LHCN-M2 (cell line): ENCODE measurements around the gene PIGU. TPM values are rescaled to one million over a fixed set of nuclear protein-coding genes. Genes with fewer than 3 reads are reported as not detected.
A peak's percentile ranks its signal among the peaks of the same experiment; 100 is the strongest.
"Not testable (repeated sequence)": the region's sequence is repeated elsewhere in the genome, so short reads cannot be mapped to it uniquely, and the experiment has no call there.

ENCODE experiments used
- DNase-seq: peaks from one replicate; pipeline ENCODE4 v3.0.0-alpha.2; 2012; ENCODE audit warnings: low read depth
- total RNA-seq: library from RNA; depleted of rRNA; stranded (reverse); fragments of >200 nt; gene quantifications from 2 replicates; pipeline ENCODE4 v1.2.3, GENCODE V29; 2014

Gene PIGU
- total RNA-seq, 1 experiment from 2014 or later = 23.8 TPM

- DNase-seq = no peak
These were observed 30.3 kb upstream of the PIGU start for GRCh38 chr20:34706912-34707784.

GRCh38 chr20:34706302-34706875 is 29.5 kb upstream of the PIGU start:
- DNase-seq = no peak

DNA sequence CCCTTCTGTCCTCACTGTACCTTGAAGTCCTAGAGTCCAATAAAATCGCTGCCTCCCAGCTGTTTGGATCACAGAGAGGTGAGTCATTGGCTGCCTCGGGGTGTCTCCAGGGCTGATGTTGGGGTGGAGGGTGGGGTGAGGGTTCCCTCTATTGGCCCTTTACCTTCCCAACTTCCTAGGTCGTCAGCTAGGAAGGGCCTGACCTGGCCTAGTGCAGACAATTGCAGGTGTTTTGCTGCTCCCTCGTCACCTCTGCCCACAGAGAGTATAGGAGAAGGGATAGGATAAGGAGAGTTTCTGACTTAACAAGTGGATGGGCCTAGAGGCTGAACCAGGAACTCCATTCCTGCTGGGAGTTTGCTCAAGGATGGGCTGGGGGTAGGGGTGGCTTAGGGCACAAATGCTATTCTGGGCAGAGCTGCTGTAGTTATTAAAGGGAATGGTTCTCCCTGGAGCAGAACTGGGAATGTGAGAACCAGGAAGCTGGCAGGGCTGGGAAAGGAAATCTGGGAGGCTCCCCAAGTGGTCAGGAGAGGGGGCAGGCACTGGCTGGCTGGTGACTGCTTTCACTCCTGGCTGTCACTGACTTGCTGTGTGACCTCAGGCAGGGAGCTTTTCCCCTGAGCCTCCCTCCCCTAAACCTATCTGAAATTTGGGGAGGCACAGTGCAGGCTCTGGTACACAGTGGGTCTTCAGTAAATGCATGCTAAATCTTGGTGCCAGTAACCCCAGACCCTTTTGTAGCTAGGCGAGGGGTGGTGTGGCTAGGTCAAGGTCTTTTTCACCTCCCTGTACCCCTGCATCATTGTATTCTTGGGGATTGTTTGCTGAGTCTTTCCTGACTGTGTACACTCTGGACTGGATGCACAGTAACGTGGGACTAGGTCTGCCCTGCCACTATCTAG is 28.8 kb upstream of the PIGU start:
- peak; percentile 66 for DNase-seq

- no peak for DNase-seq
These were observed 28.1 kb upstream of the PIGU start for GRCh38 chr20:34705008-34705396.

GRCh38 chr20:34704177-34705007 is 27.5 kb upstream of the PIGU start, which contains the start of gene TP53INP2:
Gene TP53INP2 (plus strand): TSS chr20:34704344. CDS start chr20:34708740, 4,396 bp downstream.
- DNase-seq = peak; percentile 83

- DNase-seq = no peak
These were observed 26.7 kb upstream of the PIGU start for GRCh38 chr20:34703424-34704176.

GRCh38 chr20:34703061-34703423 is 26.1 kb upstream of the PIGU start:
- no peak for DNase-seq

DNA sequence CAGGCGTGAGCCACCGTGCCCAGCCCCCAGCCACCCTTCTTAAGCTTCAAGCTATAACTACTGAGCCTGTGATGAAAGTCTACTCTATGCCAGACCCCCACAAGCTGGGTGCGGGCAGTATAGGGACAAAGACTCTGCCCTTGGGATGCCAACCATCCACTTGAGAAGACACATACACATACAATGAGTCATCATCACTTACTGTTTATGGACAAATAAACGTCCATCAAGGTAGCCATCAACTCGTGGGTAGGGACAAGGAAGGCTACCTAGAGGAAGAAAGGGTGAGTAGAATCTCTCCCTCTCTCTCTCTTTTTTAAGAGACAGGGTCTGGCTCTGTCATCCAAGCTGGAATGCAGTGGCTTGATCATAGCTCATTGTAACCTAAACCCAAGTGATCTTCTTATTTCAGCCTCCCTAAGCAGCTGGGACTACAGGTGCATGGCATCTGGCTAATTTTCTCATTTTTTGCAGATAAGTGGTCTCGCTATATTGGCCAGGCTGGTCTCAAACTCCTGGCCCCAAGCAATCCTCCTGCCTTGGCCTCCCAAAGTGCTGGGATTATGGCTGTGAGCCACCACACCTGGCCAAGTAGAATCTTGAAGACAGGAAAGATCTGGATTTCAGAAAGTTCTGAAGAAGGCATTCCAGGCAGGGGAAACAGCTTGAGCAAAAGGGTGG is 24.7 kb upstream of the PIGU start:
- no peak for DNase-seq

GRCh38 chr20:34693414-34693813 is 16.5 kb upstream of the PIGU start:
- no peak for DNase-seq

- no peak for DNase-seq
These were observed 14.9 kb upstream of the PIGU start for GRCh38 chr20:34691838-34692237.

DNA sequence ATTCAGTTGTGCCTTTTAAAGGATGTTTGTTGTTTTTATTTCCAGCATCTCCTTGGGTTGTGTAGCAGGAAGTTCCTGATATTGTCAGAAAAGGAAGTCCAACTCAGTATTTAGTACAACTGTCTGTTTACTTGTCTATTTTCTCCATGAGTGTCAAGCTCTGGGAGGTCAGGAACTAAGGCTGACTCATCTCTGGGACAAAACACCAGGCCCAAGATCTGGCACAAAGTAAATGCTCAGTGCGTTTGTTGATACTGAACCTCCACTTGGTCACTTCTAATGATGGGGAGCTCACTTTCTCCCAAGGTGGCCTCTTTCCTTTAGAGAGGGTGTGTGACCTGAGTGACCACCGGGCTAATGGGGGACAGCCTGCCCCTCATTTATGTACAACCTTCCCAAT is 12.6 kb upstream of the PIGU start:
- peak; percentile 37 for DNase-seq

- no peak for DNase-seq
These were observed 6.8 kb upstream of the PIGU start for GRCh38 chr20:34683667-34684066.

DNA sequence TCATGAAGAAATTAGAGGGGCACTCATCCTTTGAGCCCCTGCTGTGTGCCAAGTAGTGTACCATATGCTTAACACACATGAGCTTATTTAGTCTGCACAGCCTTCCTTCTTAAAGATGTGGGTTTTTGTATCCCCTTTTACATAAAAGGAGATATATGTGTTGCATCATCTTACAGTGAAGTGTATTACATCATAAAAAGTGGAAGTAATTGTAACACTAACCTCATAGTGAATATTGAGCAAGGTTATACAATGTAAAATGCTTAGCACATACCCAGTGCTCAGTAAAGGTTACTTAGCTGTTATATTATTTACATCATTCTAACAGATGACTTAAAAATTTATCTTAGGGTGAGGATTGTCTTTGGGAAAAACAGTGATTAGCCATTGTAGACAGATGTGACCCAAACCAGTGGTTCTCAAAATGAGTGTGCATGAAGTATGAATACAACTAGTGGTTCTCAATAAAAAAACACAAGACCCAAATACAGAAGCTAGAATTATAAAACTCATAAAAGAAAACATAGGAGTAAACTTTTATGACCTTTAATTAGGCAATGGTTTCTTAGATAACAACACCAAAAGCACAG is 3.8 kb upstream of the PIGU start:
- no peak for DNase-seq

- DNase-seq = no peak
These were observed 775 bp downstream of the PIGU start for GRCh38 chr20:34675993-34676641.

DNA sequence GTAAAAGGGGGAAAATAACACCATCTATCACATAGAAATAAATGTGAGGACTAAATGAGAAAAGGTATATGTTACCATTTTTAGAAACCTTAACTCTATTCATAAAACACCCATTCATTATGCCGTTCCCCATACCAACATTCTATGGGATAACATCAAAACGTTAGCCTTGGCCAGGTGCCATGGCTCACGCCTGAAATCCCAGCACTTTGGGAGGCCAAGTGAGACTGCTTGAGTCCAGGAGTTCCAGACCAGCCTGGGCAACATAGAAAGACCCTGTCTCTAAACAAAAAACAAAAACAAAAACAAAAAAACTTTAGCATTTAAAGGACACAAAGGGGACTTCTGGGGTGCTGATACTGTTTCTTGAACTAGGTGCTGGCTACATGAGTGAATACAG is 1.3 kb downstream of the PIGU start:
- no peak for DNase-seq

GRCh38 chr20:34673412-34673811 is 3.5 kb downstream of the PIGU start:
- no peak for DNase-seq

GRCh38 chr20:34669094-34669493 is 7.8 kb downstream of the PIGU start:
- DNase-seq = no peak

GRCh38 chr20:34664751-34665150 is 12.1 kb downstream of the PIGU start:
- not testable (repeated sequence) for DNase-seq
